Skeletal muscle satellite cell (primary cell): ENCODE data around the gene OLIG2.

ENCODE experiments used
- H3K27me3 ChIP-seq: 2 replicates; pipeline ENCODE4 v1.7.0; 2013; ENCODE audit warnings: low read length; ENCODE audit not compliant: control insufficient read depth, insufficient read depth
- H3K36me3 ChIP-seq: 2 replicates; pipeline ENCODE4 v1.7.0; 2013; ENCODE audit warnings: mild to moderate bottlenecking, control low read depth, low read length; ENCODE audit not compliant: insufficient read depth
- H3K4me1 ChIP-seq: 2 replicates; pipeline ENCODE4 v1.7.0; 2013; ENCODE audit warnings: low read length; ENCODE audit not compliant: control insufficient read depth, insufficient read depth
- H3K4me2 ChIP-seq: 2 replicates; pipeline ENCODE4 v1.7.0; 2013; ENCODE audit warnings: mild to moderate bottlenecking, low read length
- H3K4me3 ChIP-seq: 2 replicates; pipeline ENCODE4 v1.7.0; 2013; ENCODE audit warnings: low read length
- H3K9ac ChIP-seq: 2 replicates; pipeline ENCODE4 v1.7.0; 2013; ENCODE audit warnings: mild to moderate bottlenecking, low read depth, low read length, moderate library complexity
- H3K9me3 ChIP-seq: replicated peaks from 2 replicates; pipeline ENCODE4 v1.7.0; 2013; ENCODE audit warnings: mild to moderate bottlenecking, control low read depth, low read length

Gene OLIG2

DNA sequence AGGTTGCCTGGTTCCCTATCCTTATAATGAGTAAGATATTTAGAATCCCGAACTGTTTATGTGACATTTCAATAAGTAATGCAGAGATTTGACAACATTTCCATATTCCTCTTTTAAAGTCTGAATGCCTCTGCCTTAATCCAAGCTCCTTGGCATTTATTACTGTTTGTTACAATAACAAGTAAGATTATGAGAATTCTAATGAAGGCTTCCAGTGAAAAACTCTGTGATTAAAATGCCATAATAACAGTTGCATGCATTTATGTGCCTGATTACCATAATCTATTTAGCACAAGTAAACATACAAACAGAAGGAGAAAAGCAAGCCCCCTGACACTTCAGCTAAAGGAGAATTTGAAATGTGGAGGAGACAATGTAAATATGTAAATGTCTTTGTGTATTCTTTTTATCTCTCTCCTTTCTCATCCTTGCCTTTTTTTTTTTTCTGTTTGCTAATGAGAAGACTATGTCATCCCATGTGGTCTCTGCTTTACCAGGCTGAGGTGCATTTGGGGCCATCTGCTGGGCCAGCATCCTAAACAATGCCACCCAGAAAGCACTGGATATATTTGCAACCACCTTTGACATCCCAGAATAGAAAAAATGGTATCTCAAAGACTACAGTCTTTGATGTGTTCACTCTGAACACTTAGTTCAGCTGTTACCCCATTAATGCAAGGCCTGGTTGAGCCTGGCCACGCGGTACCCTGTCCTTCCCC lies 17.2 kb upstream of the OLIG2 start:
- H3K36me3 ChIP-seq: no peaks in the 10 kb centered on the region
- no peaks in the 10 kb centered on the region for H3K9me3 ChIP-seq
- no peak overlapping the region for H3K4me3 ChIP-seq
- H3K27me3 ChIP-seq: peaks cover 30% of the 10 kb centered on the region
- H3K4me2 ChIP-seq: no peak overlapping the region
- H3K4me1 ChIP-seq: peaks cover 4% of the 10 kb centered on the region
- H3K9ac ChIP-seq: no peak overlapping the region

DNA sequence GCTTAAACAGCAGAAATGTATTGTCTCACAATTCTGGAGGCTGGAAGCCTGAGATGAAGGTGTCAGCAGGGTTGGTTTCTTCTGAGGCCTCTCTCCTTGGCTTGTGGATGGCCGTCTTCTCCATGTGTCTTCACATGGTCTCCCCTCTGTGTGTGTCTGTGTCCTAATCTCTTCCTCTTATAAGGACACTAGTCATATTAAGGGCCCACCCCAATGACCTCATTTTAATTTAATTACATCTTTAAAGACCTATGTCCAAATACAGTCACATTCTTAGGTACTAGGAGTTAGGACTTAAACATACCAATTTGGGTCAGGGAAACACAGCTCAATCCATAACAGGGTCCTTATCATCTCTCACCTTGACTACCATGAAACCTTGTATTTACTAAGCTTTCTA lies 14.8 kb upstream of the OLIG2 start:
- H3K4me1 ChIP-seq: peaks cover 4% of the 10 kb centered on the region
- no peak overlapping the region for H3K4me3 ChIP-seq
- H3K9me3 ChIP-seq: no peaks in the 10 kb centered on the region
- H3K4me2 ChIP-seq: no peak overlapping the region
- peaks cover 34% of the 10 kb centered on the region for H3K27me3 ChIP-seq
- H3K9ac ChIP-seq: no peak overlapping the region
- H3K36me3 ChIP-seq: no peaks in the 10 kb centered on the region

DNA sequence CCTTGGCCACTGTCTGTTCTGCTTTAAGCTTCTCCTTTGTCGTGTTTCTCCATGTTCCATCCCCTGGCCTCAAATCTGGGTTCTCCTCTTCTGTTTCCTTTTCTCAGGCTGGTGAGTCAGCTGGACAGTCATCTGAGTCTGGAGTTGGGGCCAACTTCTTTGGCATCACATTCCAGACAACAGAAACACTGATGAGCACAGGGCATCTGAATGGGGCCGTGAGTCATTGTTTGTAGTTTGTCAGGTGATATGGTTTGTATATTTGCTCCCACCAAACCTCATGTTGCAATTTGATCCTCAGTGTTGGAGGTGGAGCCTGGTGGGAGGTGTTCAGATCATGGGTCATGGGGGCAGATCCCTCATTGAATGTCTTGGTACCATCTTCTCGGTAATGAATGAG lies 14.3 kb upstream of the OLIG2 start:
- peaks cover 4% of the 10 kb centered on the region for H3K4me1 ChIP-seq

GRCh38 chr21:33013626-33014025 lies 12.1 kb upstream of the OLIG2 start:
- H3K27me3 ChIP-seq: peaks cover 40% of the 10 kb centered on the region
- H3K4me1 ChIP-seq: peaks cover 4% of the 10 kb centered on the region
- H3K4me2 ChIP-seq: no peak overlapping the region
- H3K9me3 ChIP-seq: no peaks in the 10 kb centered on the region
- H3K36me3 ChIP-seq: no peaks in the 10 kb centered on the region
- H3K4me3 ChIP-seq: no peak overlapping the region
- H3K9ac ChIP-seq: no peak overlapping the region

More for the DNA sequence above, 14.3 kb upstream of the OLIG2 start:
- Histone ChIP-seq H3K27me3 (peaks cover 38% of the 10 kb centered on the region), H3K4me2 (no peak overlapping the region), H3K4me3 (no peak overlapping the region), H3K36me3 (no peaks in the 10 kb centered on the region), H3K9me3 (no peaks in the 10 kb centered on the region), H3K9ac (no peak overlapping the region)

DNA sequence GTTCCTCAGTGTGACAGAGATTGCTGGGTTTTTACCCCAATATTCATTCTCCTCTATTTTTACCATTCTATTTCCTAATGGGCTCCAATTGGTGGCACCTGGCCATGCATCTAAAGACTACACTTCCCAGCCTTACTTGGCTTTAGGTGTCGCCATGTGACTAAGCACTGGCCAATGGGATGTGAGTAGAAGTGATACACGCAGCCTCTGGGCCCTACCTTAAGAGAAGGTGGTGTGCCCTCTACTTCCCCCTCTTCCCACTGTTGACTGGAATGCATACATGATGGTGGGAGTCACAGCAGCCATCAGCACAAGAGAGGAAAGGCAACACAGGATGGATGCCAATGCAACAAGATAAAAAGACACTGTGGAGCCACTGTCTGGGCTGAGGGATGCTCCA lies 11.4 kb upstream of the OLIG2 start:
- Histone ChIP-seq H3K9me3 (no peaks in the 10 kb centered on the region), H3K4me1 (peaks cover 4% of the 10 kb centered on the region), H3K27me3 (peaks cover 44% of the 10 kb centered on the region), H3K4me3 (no peak overlapping the region), H3K4me2 (no peak overlapping the region), H3K36me3 (no peaks in the 10 kb centered on the region), H3K9ac (no peak overlapping the region)

- Histone ChIP-seq H3K4me3 (no peak overlapping the region), H3K9me3 (no peaks in the 10 kb centered on the region), H3K4me2 (no peak overlapping the region), H3K4me1 (peaks cover 4% of the 10 kb centered on the region), H3K27me3 (peaks cover 51% of the 10 kb centered on the region), H3K36me3 (no peaks in the 10 kb centered on the region), H3K9ac (no peak overlapping the region)
These were observed 10.6 kb upstream of the OLIG2 start for GRCh38 chr21:33015096-33015495.

DNA sequence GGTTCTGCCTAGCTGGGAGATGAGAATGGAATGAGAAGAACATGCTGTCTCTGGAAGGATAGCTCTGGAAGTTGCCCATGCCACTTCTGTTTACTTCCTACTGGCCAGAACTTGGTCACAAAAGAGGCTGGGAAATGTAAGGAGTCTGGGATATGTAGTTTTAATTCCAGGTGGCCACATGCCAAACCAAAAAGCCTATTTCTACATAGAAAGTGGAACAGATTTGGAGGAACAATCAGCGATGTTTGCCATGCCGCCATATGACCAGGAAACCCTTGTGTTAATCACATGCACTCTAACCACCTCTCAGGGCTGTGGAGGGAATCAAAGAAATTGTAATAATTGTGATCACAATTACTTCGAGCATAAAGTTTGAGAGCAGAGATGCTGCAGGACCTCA lies 10.0 kb upstream of the OLIG2 start:
- H3K27me3 ChIP-seq: peaks cover 57% of the 10 kb centered on the region
- H3K9me3 ChIP-seq: no peaks in the 10 kb centered on the region
- H3K4me1 ChIP-seq: peaks cover 4% of the 10 kb centered on the region
- H3K36me3 ChIP-seq: no peaks in the 10 kb centered on the region
- H3K9ac ChIP-seq: no peak overlapping the region
- no peak overlapping the region for H3K4me2 ChIP-seq
- no peak overlapping the region for H3K4me3 ChIP-seq

- Histone ChIP-seq H3K4me3 (no peak overlapping the region), H3K4me1 (no peaks in the 10 kb centered on the region), H3K9me3 (no peaks in the 10 kb centered on the region), H3K27me3 (peaks cover 87% of the 10 kb centered on the region), H3K4me2 (no peak overlapping the region), H3K36me3 (no peaks in the 10 kb centered on the region), H3K9ac (no peak overlapping the region)
These were observed 6.8 kb upstream of the OLIG2 start for GRCh38 chr21:33018707-33019465.

- no peak overlapping the region for H3K9ac ChIP-seq
- no peaks in the 10 kb centered on the region for H3K4me1 ChIP-seq
- H3K36me3 ChIP-seq: no peaks in the 10 kb centered on the region
- H3K4me3 ChIP-seq: no peak overlapping the region
- no peaks in the 10 kb centered on the region for H3K9me3 ChIP-seq
- H3K27me3 ChIP-seq: peaks cover 92% of the 10 kb centered on the region
- H3K4me2 ChIP-seq: no peak overlapping the region
These were observed 6.2 kb upstream of the OLIG2 start for GRCh38 chr21:33019516-33019884.

- no peaks in the 10 kb centered on the region for H3K9me3 ChIP-seq
- no peaks in the 10 kb centered on the region for H3K36me3 ChIP-seq
- H3K4me1 ChIP-seq: no peaks in the 10 kb centered on the region
- H3K4me2 ChIP-seq: no peak overlapping the region
- H3K9ac ChIP-seq: no peak overlapping the region
- H3K4me3 ChIP-seq: no peak overlapping the region
- H3K27me3 ChIP-seq: peaks cover 92% of the 10 kb centered on the region
These were observed 5.7 kb upstream of the OLIG2 start for GRCh38 chr21:33019885-33020557.

GRCh38 chr21:33020558-33021100 lies 5.1 kb upstream of the OLIG2 start:
- Histone ChIP-seq H3K36me3 (no peaks in the 10 kb centered on the region), H3K4me1 (no peaks in the 10 kb centered on the region), H3K9me3 (no peaks in the 10 kb centered on the region), H3K27me3 (peaks cover 92% of the 10 kb centered on the region), H3K9ac (no peak overlapping the region), H3K4me3 (no peak overlapping the region), H3K4me2 (no peak overlapping the region)
